Cardiac fibroblast (primary cell): ENCODE results near the gene NEURL1.
A peak's percentile ranks its signal among the peaks of the same experiment; 100 is the strongest.

Experiments used
- DNase-seq, 2 donors: peaks; one replicate each; pipeline versions ENCODE4 v3.0.0 to v3.0.0-alpha.2; 2010; ENCODE audit warnings: low read depth in 2 of 2
- H3K4me3 ChIP-seq, 2 donors: replicated peaks in 1 of 2; 1 replicate in 1 of 2; 2 replicates in 1 of 2; pipeline ENCODE4 v1.5.1; 2011; ENCODE audit warnings: low read depth in 2 of 2, low read length in 2 of 2, mild to moderate bottlenecking in 2 of 2, moderate library complexity in 1 of 2
- TF ChIP-seq, protein P1 (sequence below): IDR thresholded peaks from one replicate; pipeline ENCODE4 v1.5.1; 2011; ENCODE audit warnings: low read depth, mild to moderate bottlenecking, low read length, inconsistent platforms

NEURL1 gene

DNA sequence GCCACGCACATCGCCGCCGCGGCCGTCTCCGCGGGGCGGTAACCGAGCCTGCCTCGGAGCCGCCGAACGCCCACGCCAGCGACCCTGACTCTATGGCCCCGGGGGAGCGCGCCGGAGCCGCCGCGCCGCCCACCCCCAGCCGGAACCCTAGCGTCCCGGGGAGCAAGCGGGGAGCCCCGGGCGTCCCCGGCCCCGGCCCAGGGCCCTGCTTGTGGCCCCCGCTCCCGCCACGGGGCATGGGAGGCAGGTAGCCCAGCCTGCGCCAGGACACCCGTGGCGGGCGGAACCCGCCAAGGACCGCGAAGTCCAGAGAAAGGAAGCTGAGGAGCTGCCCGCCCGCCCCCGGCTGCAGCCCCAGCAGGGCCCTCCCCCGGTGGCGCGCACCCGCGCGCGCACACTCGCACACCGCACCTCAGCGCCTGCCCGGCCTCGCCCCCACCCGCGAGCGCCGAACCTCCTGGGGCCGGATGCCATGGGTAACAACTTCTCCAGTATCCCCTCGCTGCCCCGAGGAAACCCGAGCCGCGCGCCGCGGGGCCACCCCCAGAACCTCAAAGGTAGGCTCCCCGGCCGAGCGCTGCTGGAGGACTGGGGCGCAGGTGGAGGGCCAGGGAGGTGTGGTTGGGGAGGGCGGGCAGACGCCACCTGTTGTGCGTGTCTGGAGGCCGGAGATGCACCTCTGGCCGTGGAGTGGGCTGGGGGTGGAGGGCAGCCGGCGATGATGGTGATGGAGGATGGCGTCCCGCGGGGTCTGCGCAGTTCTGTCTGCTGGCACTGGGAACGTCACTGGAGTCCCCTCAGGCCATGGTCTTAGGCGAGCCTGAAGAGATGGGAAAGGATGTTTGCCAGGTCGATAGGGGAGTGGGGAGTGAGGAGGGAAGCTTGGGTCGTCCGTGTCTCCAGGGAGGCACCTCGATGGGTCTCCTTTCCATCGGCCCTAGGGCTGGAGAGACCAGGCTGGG lies 692 bp downstream of the NEURL1 start:
- TF ChIP-seq, protein P1, sequence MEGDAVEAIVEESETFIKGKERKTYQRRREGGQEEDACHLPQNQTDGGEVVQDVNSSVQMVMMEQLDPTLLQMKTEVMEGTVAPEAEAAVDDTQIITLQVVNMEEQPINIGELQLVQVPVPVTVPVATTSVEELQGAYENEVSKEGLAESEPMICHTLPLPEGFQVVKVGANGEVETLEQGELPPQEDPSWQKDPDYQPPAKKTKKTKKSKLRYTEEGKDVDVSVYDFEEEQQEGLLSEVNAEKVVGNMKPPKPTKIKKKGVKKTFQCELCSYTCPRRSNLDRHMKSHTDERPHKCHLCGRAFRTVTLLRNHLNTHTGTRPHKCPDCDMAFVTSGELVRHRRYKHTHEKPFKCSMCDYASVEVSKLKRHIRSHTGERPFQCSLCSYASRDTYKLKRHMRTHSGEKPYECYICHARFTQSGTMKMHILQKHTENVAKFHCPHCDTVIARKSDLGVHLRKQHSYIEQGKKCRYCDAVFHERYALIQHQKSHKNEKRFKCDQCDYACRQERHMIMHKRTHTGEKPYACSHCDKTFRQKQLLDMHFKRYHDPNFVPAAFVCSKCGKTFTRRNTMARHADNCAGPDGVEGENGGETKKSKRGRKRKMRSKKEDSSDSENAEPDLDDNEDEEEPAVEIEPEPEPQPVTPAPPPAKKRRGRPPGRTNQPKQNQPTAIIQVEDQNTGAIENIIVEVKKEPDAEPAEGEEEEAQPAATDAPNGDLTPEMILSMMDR: no peak
- no peak for DNase-seq
- peak overlapping the region; percentile 37 to 44 for H3K4me3 ChIP-seq

DNA sequence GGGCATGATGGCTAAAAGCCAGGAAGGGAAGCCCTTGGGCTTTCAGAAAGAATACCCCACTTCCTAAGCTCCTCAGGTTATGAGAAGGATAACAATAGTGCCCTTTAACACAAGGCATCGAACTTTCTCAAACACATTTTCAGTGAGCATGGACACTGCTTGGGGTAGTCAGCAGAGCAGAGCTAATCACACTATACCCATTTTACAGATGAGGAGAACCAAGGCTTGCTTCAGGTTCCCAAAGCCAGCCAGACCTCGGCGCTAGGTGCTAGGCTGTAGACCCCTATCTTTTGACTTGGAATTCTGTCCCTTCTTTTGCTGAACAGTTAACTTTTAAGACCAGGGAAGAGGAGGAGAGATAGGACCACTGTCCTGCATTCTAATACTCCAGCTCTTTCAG lies 1.8 kb downstream of the NEURL1 start:
- no peak for DNase-seq
- TF ChIP-seq, protein P1: no peak
- no peak overlapping the region for H3K4me3 ChIP-seq

DNA sequence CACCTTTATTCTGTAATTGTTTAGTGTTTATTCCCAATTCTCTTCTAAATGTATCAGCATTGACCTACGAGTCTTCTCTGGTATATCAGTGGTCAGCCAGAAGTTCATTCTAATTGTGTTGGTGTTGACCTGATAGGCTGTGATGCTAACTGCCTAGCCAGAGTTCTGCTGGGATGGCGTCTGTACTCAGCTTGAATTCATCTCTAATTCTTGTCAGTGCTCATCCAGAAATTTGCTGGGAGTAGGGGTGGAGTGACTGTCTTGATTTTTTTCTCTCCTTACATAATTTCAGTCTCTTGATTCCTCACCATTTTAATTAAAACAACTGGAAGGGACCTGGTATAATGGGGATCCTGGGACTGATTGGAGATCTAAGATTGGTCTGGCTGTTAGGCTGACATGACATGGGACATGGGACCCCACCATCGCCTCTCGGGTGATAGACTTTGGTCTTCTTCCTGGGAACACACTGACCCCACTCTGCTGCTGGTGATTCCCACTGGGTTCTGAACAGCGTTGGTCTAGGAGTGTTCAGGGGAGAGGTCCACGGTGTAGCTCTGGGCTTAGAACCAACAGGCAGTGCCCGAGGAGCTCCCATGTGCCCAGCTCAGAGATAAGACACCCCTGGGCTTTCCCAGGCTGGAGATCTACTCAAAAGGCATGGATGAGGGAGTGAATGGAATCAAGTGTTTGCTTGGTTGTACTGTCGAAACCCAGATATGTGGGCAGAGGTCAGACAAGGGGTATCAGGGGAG lies 3.8 kb downstream of the NEURL1 start:
- H3K4me3 ChIP-seq: no peak overlapping the region
- TF ChIP-seq, protein P1: no peak
- no peak for DNase-seq

DNA sequence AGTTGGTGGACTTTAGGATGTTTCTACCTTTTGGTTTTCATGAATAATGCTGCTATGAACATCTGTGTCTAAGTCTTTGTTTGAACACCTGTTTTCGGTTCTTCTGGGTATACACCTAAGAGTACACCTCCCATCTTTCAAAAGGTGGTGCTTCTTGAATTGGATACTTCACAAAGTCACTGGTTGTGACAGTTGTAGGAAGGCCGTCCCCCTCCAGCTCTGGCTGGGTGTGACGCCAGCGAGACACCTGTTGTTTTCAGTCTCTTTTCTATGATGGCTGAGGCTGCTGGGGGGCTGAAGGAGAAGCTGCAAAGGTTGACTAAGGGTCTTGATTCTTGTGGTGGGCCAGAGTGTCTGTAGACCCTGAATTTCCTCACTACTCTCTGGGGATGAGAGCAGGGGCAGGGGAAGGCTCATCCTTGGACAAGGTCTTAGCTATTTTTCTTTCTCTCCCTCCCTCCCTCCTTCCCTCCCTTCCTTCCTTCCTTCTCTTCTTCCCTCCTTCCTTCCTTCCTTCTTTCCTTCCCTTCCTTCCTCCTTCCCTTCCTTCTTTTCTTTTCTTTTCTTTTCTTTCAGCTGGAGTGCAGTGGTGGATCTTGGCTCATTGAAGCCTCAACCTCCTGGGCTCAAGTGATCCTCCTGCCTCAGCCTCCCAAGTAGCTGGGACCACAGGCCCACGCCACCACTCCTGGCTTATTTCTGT lies 5.6 kb downstream of the NEURL1 start:
- TF ChIP-seq, protein P1: no peak
- no peak overlapping the region for H3K4me3 ChIP-seq
- DNase-seq: no peak

DNA sequence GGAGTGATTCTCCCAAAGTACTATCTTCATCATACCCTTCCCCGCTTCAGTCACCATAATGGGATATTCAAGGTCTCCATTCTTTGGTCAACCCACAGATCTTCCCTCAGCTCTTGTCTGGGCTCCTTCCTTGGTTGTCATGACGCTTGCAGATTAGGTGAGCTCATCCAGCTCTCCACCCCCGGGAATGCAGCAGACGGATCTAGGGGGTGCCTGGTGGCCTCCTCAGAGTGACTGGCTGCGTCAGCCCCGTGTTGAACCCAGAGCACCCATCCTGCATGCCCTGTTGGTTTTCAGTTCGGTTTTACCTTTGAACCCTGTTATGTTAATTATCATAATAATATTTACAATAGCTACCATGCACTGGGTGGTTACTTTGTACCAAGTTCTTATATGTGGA lies 6.4 kb downstream of the NEURL1 start:
- TF ChIP-seq, protein P1: no peak
- no peak overlapping the region for H3K4me3 ChIP-seq
- no peak for DNase-seq

DNA sequence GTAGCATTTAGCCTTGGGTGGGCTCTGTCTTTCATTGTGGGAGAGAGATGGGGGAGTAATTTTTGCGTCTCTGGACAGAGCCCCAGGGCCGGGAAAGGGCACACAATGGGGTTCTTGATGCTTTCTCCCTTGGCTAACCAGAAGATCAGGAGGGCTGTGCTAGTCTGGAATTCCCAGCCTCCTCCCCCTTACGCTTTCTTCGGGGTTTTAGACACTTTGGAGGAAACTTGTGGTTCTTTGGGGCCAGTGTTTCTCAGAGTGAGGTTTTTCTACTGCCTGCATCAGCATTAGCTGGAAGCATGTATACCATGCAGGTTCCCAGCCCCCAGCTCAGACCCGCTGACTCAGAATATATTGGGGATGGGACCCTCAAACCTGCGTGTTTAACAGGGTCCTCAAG lies 7.0 kb downstream of the NEURL1 start:
- H3K4me3 ChIP-seq: no peak overlapping the region
- TF ChIP-seq, protein P1: no peak
- no peak for DNase-seq
